ENCODE results near the gene GPR84. TPM values are rescaled to one million over a fixed set of nuclear protein-coding genes. Genes with fewer than 3 reads are reported as not detected.

GPR84 gene
- total and polyA plus RNA-seq, 10 of the 15 experiments (the other 5 are each of a cell fraction or from before 2014, with no cell fraction given), result 0.37 to 4.7 (median 2.6) TPM

- TF ChIP-seq RELA (IDR thresholded peaks at IDR 0.05; ENCODE audit: borderline replicate concordance, partially characterized antibody) (no peak), ZNF274 (IDR thresholded peaks at IDR 0.05; ENCODE audit: insufficient read depth, insufficient read length) (no peak), POLR2AphosphoS5 (IDR thresholded peaks at IDR 0.05; ENCODE audit: low read length) (no peak), IKZF1 (conservative IDR thresholded peaks at IDR 0.05) (no peak), NBN (IDR thresholded peaks at IDR 0.05) (no peak), BCL3 (IDR thresholded peaks at IDR 0.05; ENCODE audit: borderline replicate concordance, insufficient read depth, low read depth, low read length, poor library complexity, severe bottlenecking) (no peak), IRF3 (IDR thresholded peaks at IDR 0.05) (no peak), RUNX3 (IDR thresholded peaks at IDR 0.05; ENCODE audit: low read length) (peak; percentile 39), EGR1 (IDR thresholded peaks at IDR 0.05; ENCODE audit: borderline replicate concordance in 1 of 2, low read depth in 2 of 2, low read length in 2 of 2) (no peak), SREBF2 (IDR thresholded peaks at IDR 0.05; ENCODE audit: low read length) (no peak), ZNF384 (IDR thresholded peaks at IDR 0.05; ENCODE audit: borderline replicate concordance, low read depth, low read length) (no peak), EED (IDR thresholded peaks at IDR 0.05; ENCODE audit: low read depth) (no peak), RB1 (IDR thresholded peaks at IDR 0.05; ENCODE audit: borderline replicate concordance) (no peak), SMC3 (IDR thresholded peaks at IDR 0.05; ENCODE audit: borderline replicate concordance, low read length) (peak; percentile 48; the same call in 1 of the 2 replicates), YY1 (IDR thresholded peaks at IDR 0.05; ENCODE audit: low read depth, low read length) (0 out of 2 replicates have a peak, but pooled peaks have one; percentile 45), ATF7 (IDR thresholded peaks at IDR 0.05; ENCODE audit: low read depth) (no peak), KDM1A (IDR thresholded peaks at IDR 0.05; ENCODE audit: borderline replicate concordance) (no peak), RELB (IDR thresholded peaks at IDR 0.05; ENCODE audit: low read depth) (no peak), EZH2 (IDR thresholded peaks at IDR 0.05; ENCODE audit: borderline replicate concordance, control insufficient read depth, low read depth, low read length) (no peak), IKZF2 (IDR thresholded peaks at IDR 0.05) (no peak)
- TF ChIP-seq, protein P1, sequence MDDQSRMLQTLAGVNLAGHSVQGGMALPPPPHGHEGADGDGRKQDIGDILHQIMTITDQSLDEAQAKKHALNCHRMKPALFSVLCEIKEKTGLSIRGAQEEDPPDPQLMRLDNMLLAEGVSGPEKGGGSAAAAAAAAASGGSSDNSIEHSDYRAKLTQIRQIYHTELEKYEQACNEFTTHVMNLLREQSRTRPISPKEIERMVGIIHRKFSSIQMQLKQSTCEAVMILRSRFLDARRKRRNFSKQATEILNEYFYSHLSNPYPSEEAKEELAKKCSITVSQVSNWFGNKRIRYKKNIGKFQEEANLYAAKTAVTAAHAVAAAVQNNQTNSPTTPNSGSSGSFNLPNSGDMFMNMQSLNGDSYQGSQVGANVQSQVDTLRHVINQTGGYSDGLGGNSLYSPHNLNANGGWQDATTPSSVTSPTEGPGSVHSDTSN (IDR thresholded peaks at IDR 0.05; ENCODE audit: insufficient replicate concordance, low read depth, low read length), result no peak
- TF ChIP-seq, protein P2, sequence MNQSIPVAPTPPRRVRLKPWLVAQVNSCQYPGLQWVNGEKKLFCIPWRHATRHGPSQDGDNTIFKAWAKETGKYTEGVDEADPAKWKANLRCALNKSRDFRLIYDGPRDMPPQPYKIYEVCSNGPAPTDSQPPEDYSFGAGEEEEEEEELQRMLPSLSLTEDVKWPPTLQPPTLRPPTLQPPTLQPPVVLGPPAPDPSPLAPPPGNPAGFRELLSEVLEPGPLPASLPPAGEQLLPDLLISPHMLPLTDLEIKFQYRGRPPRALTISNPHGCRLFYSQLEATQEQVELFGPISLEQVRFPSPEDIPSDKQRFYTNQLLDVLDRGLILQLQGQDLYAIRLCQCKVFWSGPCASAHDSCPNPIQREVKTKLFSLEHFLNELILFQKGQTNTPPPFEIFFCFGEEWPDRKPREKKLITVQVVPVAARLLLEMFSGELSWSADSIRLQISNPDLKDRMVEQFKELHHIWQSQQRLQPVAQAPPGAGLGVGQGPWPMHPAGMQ (IDR thresholded peaks at IDR 0.05; ENCODE audit: borderline replicate concordance), result no peak
- TF ChIP-seq, protein P3, sequence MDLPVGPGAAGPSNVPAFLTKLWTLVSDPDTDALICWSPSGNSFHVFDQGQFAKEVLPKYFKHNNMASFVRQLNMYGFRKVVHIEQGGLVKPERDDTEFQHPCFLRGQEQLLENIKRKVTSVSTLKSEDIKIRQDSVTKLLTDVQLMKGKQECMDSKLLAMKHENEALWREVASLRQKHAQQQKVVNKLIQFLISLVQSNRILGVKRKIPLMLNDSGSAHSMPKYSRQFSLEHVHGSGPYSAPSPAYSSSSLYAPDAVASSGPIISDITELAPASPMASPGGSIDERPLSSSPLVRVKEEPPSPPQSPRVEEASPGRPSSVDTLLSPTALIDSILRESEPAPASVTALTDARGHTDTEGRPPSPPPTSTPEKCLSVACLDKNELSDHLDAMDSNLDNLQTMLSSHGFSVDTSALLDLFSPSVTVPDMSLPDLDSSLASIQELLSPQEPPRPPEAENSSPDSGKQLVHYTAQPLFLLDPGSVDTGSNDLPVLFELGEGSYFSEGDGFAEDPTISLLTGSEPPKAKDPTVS (IDR thresholded peaks at IDR 0.05; ENCODE audit: low read depth, low read length), result no peak
Measured at GRCh38 chr12:54394281-54394719, 30.0 kb upstream of the GPR84 start (continued).

All from GM12878 (cell line).